HCT116 (cell line): Measurements from ENCODE around the gene PCED1A. TPM values are rescaled to one million over a fixed set of nuclear protein-coding genes. Genes with fewer than 3 reads are reported as not detected.

ENCODE experiments used
- ATAC-seq: fragments of 200-7000 bp; cut with Tn5 transposase; 2 replicates; pipeline ENCODE4 v1.9.1; 2020; ENCODE audit warnings: mild to moderate bottlenecking, moderate library complexity
- BruUV-seq: library from RNA; stranded (reverse); fragments of 400-500 nt; replicated peaks from 2 replicates; lab custom pipeline; 2021; lab: Mats Ljungman, UMichigan
- CTCF ChIA-PET: fragments of 300-600 bp; sonication (Branson Sonifier 250); formaldehyde crosslinking; loops from one replicate; lab custom pipeline; 2021; ENCODE audit warnings: antibody characterized with exemption; lab: Charles Lee
- POLR2A ChIA-PET: fragments of 300-600, 350-600 bp; sonication (Branson Sonifier 250); formaldehyde crosslinking; loops from one replicate; lab custom pipeline; 2021; ENCODE audit warnings: antibody characterized with exemption; lab: Charles Lee
- RAD21 ChIA-PET, 2 experiments: fragments of 300-600 bp; sonication (Branson Sonifier 250); formaldehyde crosslinking; loops; one replicate each; lab custom pipeline; 2023; ENCODE audit warnings: low total read pairs in 2 of 2; ENCODE audit not compliant: uncharacterized antibody in 2 of 2, unreplicated experiment in 2 of 2, low non-redundant PET in 1 of 2; lab: Charles Lee
- DNase-seq: peaks from one replicate; pipeline ENCODE4 v3.0.0-alpha.2; 2010; ENCODE audit warnings: low read depth, low spot score
- H2AFZ ChIP-seq: fragments of 200-600 bp; shearing (Covaris generic), sonication (generic); 2 replicates; pipeline ENCODE4 v1.6.1; 2017; ENCODE audit warnings: low read depth, mixed run types, mixed read lengths, antibody characterized with exemption, low read length; ENCODE audit not compliant: poor library complexity, severe bottlenecking
- H3K27ac ChIP-seq: 2 replicates; pipeline ENCODE4 v1.5.1; 2012; ENCODE audit warnings: low read depth, low read length
- H3K27me3 ChIP-seq: fragments of 200-600 bp; sonication (generic); 2 replicates; pipeline ENCODE4 v1.6.1; 2016; ENCODE audit warnings: mixed run types, low read length, mixed read lengths; ENCODE audit not compliant: insufficient read depth
- H3K36me3 ChIP-seq, 2 experiments: fragments of 200-500 bp in 1 of 2; fragments of 200-600 bp in 1 of 2; sonication (Bioruptor generic) in 1 of 2; sonication (generic) in 1 of 2; 2 replicates each; pipeline versions ENCODE4 v1.5.1 to v1.6.1; 2014 to 2016; ENCODE audit warnings: low read length in 2 of 2, inconsistent platforms in 1 of 2, mixed read lengths in 1 of 2, mixed run types in 1 of 2; ENCODE audit not compliant: insufficient read depth in 2 of 2, control insufficient read depth in 1 of 2
- H3K4me1 ChIP-seq, 2 experiments: fragments of 200-600 bp in 1 of 2; sonication (generic) in 1 of 2; 2 replicates each; pipeline versions ENCODE4 v1.5.1 to v1.6.1; 2012 to 2017; ENCODE audit warnings: low read length in 2 of 2, inconsistent platforms in 1 of 2, mild to moderate bottlenecking in 1 of 2, mixed read lengths in 1 of 2, mixed run types in 1 of 2, moderate library complexity in 1 of 2; ENCODE audit not compliant: insufficient read depth in 2 of 2, control insufficient read depth in 1 of 2
- H3K4me2 ChIP-seq: fragments of 200-600 bp; sonication (generic); 2 replicates; pipeline ENCODE4 v1.6.1; 2017; ENCODE audit warnings: mixed run types, low read length, mixed read lengths
- H3K4me3 ChIP-seq, 2 experiments: fragments of 200-600 bp in 1 of 2; sonication (generic) in 1 of 2; replicated peaks in 1 of 2; 2 replicates each; pipeline ENCODE4 v1.5.1; 2011 to 2016; ENCODE audit warnings: low read length in 2 of 2, control low read depth in 1 of 2, low read depth in 1 of 2, mild to moderate bottlenecking in 1 of 2, mixed read lengths in 1 of 2, mixed run types in 1 of 2
- H3K79me2 ChIP-seq: fragments of 200-600 bp; sonication (generic); 2 replicates; pipeline ENCODE4 v1.6.1; 2017; ENCODE audit warnings: mild to moderate bottlenecking, mixed run types, low read length, moderate library complexity, mixed read lengths; ENCODE audit not compliant: insufficient read depth
- H3K9ac ChIP-seq: fragments of 200-600 bp; sonication (generic); 2 replicates; pipeline ENCODE4 v1.6.1; 2016; ENCODE audit warnings: low read length, mixed read lengths
- H3K9me2 ChIP-seq: fragments of 200-600 bp; sonication (generic), shearing (Covaris generic); 2 replicates; pipeline ENCODE4 v1.6.1; 2017; ENCODE audit warnings: mixed run types, mild to moderate bottlenecking, moderate library complexity; ENCODE audit not compliant: insufficient read depth
- H3K9me3 ChIP-seq, 2 experiments: fragments of 200-500 bp in 1 of 2; fragments of 200-600 bp in 1 of 2; sonication (Bioruptor generic) in 1 of 2; sonication (generic) in 1 of 2; 2 replicates each; pipeline ENCODE4 v1.6.1; 2014 to 2017; ENCODE audit warnings: low read length in 2 of 2, mixed read lengths in 2 of 2, inconsistent platforms in 1 of 2, low read depth in 1 of 2, mild to moderate bottlenecking in 1 of 2, mixed run types in 1 of 2, moderate library complexity in 1 of 2; ENCODE audit not compliant: control insufficient read depth in 1 of 2, insufficient read depth in 1 of 2
- H4K20me1 ChIP-seq: fragments of 200-600 bp; sonication (generic), shearing (Covaris generic); 2 replicates; pipeline ENCODE4 v1.6.1; 2017; ENCODE audit warnings: mixed run types, mild to moderate bottlenecking, moderate library complexity; ENCODE audit not compliant: insufficient read depth
- CBX3 ChIP-seq: IDR thresholded peaks from 2 replicates; pipeline ENCODE4 v1.6.1; 2012; ENCODE audit warnings: low read depth
- EZH2 ChIP-seq: fragments of 200-600 bp; sonication (generic); IDR thresholded peaks from 2 replicates; pipeline ENCODE4 v1.6.1; 2017; ENCODE audit warnings: antibody characterized with exemption, mixed run types
- JUND ChIP-seq: IDR thresholded peaks from 2 replicates; pipeline ENCODE4 v1.6.1; 2012
- POLR2AphosphoS5 ChIP-seq: IDR thresholded peaks from 2 replicates; pipeline ENCODE4 v1.6.1; 2011; ENCODE audit warnings: mild to moderate bottlenecking, low read depth, low read length, moderate library complexity
- RAD21 ChIP-seq: IDR thresholded peaks from 2 replicates; pipeline ENCODE4 v1.6.1; 2012; ENCODE audit warnings: low read depth, mild to moderate bottlenecking
- SIN3A ChIP-seq: IDR thresholded peaks from 2 replicates; pipeline ENCODE4 v1.6.1; 2012; ENCODE audit warnings: low read depth
- YY1 ChIP-seq: IDR thresholded peaks from 2 replicates; pipeline ENCODE4 v1.6.1; 2011; ENCODE audit warnings: low read length, low read depth, moderate library complexity, mild to moderate bottlenecking; ENCODE audit not compliant: insufficient replicate concordance; ENCODE audit errors: extremely low read depth
- ZFX ChIP-seq: fragments of 450-650 bp; IDR thresholded peaks from 2 replicates; pipeline ENCODE4 v1.6.1; 2017
- intact Hi-C: fragments of 100-400 bp; cut with micrococcal nuclease; formaldehyde crosslinking; loops from 2 replicates; pipeline ENCODE4 v1.10.0; 2022
- total RNA-seq: library from RNA; stranded (reverse); gene quantifications from one replicate; pipeline ENCODE4 v1.2.1, GENCODE V29; 2021; ENCODE audit not compliant: unreplicated experiment
- TF ChIP-seq, protein P1 (sequence below): IDR thresholded peaks from 2 replicates; pipeline ENCODE4 v1.6.1; 2011; ENCODE audit warnings: mild to moderate bottlenecking, low read length, moderate library complexity; ENCODE audit not compliant: insufficient replicate concordance; ENCODE audit errors: extremely low read depth

Gene PCED1A
- total RNA-seq, 1 experiment from 2014 or later = 31.8 TPM

DNA sequence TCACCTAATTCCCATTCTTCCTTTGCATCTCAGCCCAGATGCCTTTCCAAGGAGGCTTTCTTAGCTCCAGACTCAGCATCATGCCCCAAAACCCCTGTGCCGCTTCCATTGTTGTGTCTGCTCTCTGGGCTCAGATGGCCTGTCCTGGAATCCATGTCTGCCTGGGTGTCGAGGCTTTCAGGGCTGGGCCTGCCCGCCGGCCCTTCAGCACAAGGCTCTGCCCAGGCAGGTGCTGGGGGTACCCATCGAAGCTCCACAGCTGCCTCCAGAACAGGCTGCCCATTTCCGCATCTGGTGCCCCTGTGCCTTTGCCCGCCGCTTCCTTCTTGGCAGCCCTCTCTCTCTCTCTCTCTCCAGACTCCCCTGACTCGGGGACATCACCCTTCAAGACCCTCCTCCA, 41.2 kb downstream of the PCED1A start:
- Histone ChIP-seq H3K4me1 (peaks cover 8 to 13% of the 10 kb centered on the region in 2 experiments; a peak in 3 of 4 replicates), H3K27ac (no peak overlapping the region), H3K4me2 (0 out of 2 replicates have a peak overlapping the region, but pooled peaks have one; percentile 11), H3K9ac (no peak overlapping the region), H3K36me3 (no peaks in the 10 kb centered on the region), H3K27me3 (no peaks in the 10 kb centered on the region; the same call in 1 of the 2 replicates), H3K79me2 (no peaks in the 10 kb centered on the region), H3K9me3 (no peaks in the 10 kb centered on the region), H3K4me3 (no peak overlapping the region), H4K20me1 (no peaks in the 10 kb centered on the region), H2AFZ (no peak overlapping the region), H3K9me2 (no peaks in the 10 kb centered on the region)
- peak; percentile 12; the same call in 1 of the 2 replicates for ATAC-seq
- POLR2A ChIA-PET = no interaction called here
- RAD21 ChIA-PET = no interaction called here
- BruUV-seq = no TSS peak
- CTCF ChIA-PET = no interaction called here
- no peak for DNase-seq
- TF ChIP-seq JUND (no peak), ZFX (no peak), POLR2AphosphoS5 (no peak), CBX3 (no peak), EZH2 (no peak), RAD21 (no peak), YY1 (no peak), SIN3A (no peak)
- TF ChIP-seq, protein P1, sequence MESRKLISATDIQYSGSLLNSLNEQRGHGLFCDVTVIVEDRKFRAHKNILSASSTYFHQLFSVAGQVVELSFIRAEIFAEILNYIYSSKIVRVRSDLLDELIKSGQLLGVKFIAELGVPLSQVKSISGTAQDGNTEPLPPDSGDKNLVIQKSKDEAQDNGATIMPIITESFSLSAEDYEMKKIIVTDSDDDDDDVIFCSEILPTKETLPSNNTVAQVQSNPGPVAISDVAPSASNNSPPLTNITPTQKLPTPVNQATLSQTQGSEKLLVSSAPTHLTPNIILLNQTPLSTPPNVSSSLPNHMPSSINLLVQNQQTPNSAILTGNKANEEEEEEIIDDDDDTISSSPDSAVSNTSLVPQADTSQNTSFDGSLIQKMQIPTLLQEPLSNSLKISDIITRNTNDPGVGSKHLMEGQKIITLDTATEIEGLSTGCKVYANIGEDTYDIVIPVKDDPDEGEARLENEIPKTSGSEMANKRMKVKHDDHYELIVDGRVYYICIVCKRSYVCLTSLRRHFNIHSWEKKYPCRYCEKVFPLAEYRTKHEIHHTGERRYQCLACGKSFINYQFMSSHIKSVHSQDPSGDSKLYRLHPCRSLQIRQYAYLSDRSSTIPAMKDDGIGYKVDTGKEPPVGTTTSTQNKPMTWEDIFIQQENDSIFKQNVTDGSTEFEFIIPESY = no peak
- intact Hi-C loops = no loop called here
